ENCODE results near the gene UCN.

DNA sequence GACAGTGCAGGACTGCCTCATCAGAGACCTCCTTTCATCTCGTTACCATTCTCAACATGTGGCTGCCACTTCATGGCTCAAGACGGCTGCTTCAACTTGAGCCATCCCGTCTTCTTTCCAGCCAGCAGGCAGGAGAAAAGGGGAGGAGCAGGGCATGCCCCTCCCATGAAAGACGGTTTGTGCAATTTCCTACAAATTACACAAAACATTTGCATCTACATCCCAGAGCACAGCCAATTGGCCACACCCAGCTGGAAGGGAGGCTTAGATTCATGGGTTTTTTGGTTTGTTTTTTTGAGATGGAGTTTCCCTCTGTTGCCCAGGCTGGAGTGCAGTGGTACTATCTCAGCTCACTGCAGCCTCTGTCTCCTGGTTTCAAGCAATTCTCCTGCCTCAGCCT, 11.8 kb downstream of the UCN start:
- no peak for TF ChIP-seq EZH2 (IDR thresholded peaks at IDR 0.05; ENCODE audit: low read length, missing control alignments)
- TF ChIP-seq, protein P1, sequence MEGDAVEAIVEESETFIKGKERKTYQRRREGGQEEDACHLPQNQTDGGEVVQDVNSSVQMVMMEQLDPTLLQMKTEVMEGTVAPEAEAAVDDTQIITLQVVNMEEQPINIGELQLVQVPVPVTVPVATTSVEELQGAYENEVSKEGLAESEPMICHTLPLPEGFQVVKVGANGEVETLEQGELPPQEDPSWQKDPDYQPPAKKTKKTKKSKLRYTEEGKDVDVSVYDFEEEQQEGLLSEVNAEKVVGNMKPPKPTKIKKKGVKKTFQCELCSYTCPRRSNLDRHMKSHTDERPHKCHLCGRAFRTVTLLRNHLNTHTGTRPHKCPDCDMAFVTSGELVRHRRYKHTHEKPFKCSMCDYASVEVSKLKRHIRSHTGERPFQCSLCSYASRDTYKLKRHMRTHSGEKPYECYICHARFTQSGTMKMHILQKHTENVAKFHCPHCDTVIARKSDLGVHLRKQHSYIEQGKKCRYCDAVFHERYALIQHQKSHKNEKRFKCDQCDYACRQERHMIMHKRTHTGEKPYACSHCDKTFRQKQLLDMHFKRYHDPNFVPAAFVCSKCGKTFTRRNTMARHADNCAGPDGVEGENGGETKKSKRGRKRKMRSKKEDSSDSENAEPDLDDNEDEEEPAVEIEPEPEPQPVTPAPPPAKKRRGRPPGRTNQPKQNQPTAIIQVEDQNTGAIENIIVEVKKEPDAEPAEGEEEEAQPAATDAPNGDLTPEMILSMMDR (conservative IDR thresholded peaks at IDR 0.05 in 1 of 2, IDR thresholded peaks at IDR 0.05 in 1 of 2; ENCODE audit: low read depth in 1 of 2, low read length in 2 of 2), result no peak
